Measurements from ENCODE around the gene PLCXD3. TPM values are rescaled to one million over a fixed set of nuclear protein-coding genes. Genes with fewer than 3 reads are reported as not detected.

Gene PLCXD3
- polyA plus RNA-seq, 1 donor (not counting 4 experiments of a cell fraction or from before 2014, with no cell fraction given) = not detected

- no peak overlapping the region for H3K4me3 ChIP-seq (ENCODE audit: control insufficient read depth in 2 of 3, extremely low read depth in 1 of 3, insufficient read depth in 2 of 3, low read depth in 1 of 3, low read length in 3 of 3)
- no peaks in the 10 kb centered on the region for H3K9me1 ChIP-seq (ENCODE audit: control insufficient read depth, extremely low read depth, insufficient read depth, low read length)
- no peaks in the 10 kb centered on the region for H3K79me2 ChIP-seq (ENCODE audit: control insufficient read depth, insufficient read depth, low read length)
- no peaks in the 10 kb centered on the region for H3K9me3 ChIP-seq (ENCODE audit: control insufficient read depth, low read depth, low read length)
- TF ChIP-seq EZH2 (IDR thresholded peaks at IDR 0.05; ENCODE audit: low read length) = no peak
- no peak for TF ChIP-seq CTCF (optimal IDR thresholded peaks at IDR 0.05 in 1 of 3, IDR thresholded peaks at IDR 0.05 in 1 of 3, conservative IDR thresholded peaks at IDR 0.05 in 1 of 3; ENCODE audit: extremely low read depth in 1 of 3, insufficient read depth in 2 of 3, low read length in 3 of 3)
- H3K4me2 ChIP-seq (ENCODE audit: control insufficient read depth, extremely low read depth, insufficient read depth, low read depth, low read length) = no peak overlapping the region
- H3K4me1 ChIP-seq (ENCODE audit: control insufficient read depth, extremely low read depth, insufficient read depth, low read length) = no peaks in the 10 kb centered on the region
- H3K27me3 ChIP-seq (ENCODE audit: control insufficient read depth, extremely low read depth, insufficient read depth, low read length) = no peaks in the 10 kb centered on the region
- no peaks in the 10 kb centered on the region for H3K36me3 ChIP-seq (ENCODE audit: control insufficient read depth in 2 of 2, extremely low read depth in 1 of 2, insufficient read depth in 2 of 2, low read length in 2 of 2)
- no peaks in the 10 kb centered on the region for H4K20me1 ChIP-seq (ENCODE audit: control insufficient read depth, extremely low read depth, insufficient read depth, low read length)
- dilution Hi-C loops (cut with MboI; ENCODE audit: extremely low pct_ligation_motif_present, low sequenced_read_pairs) = no loop called here
- no peak overlapping the region for H3K27ac ChIP-seq (ENCODE audit: control insufficient read depth, insufficient read depth, low read length)
- no peak overlapping the region for H3K9ac ChIP-seq (ENCODE audit: control insufficient read depth, extremely low read depth, insufficient read depth, low read length)
- no peak overlapping the region for H2AFZ ChIP-seq (ENCODE audit: control insufficient read depth, low read length)
- FAIRE-seq (no peak), DNase-seq (ENCODE audit: low read depth, low spot score) (no peak)
These were observed 135.8 kb downstream of the PLCXD3 start for GRCh38 chr5:41374631-41375030.

- Histone ChIP-seq H3K4me2 (ENCODE audit: control insufficient read depth, extremely low read depth, insufficient read depth, low read depth, low read length) (no peak overlapping the region), H3K36me3 (ENCODE audit: control insufficient read depth in 2 of 2, extremely low read depth in 1 of 2, insufficient read depth in 2 of 2, low read length in 2 of 2) (no peaks in the 10 kb centered on the region), H3K79me2 (ENCODE audit: control insufficient read depth, insufficient read depth, low read length) (no peaks in the 10 kb centered on the region), H3K9me1 (ENCODE audit: control insufficient read depth, extremely low read depth, insufficient read depth, low read length) (no peaks in the 10 kb centered on the region), H3K27me3 (ENCODE audit: control insufficient read depth, extremely low read depth, insufficient read depth, low read length) (no peaks in the 10 kb centered on the region), H3K4me3 (ENCODE audit: control insufficient read depth in 2 of 3, extremely low read depth in 1 of 3, insufficient read depth in 2 of 3, low read depth in 1 of 3, low read length in 3 of 3) (no peak overlapping the region), H4K20me1 (ENCODE audit: control insufficient read depth, extremely low read depth, insufficient read depth, low read length) (no peaks in the 10 kb centered on the region), H3K9me3 (ENCODE audit: control insufficient read depth, low read depth, low read length) (no peaks in the 10 kb centered on the region), H3K9ac (ENCODE audit: control insufficient read depth, extremely low read depth, insufficient read depth, low read length) (no peak overlapping the region), H3K27ac (ENCODE audit: control insufficient read depth, insufficient read depth, low read length) (no peak overlapping the region), H2AFZ (ENCODE audit: control insufficient read depth, low read length) (no peak overlapping the region), H3K4me1 (ENCODE audit: control insufficient read depth, extremely low read depth, insufficient read depth, low read length) (no peaks in the 10 kb centered on the region)
- dilution Hi-C loops (cut with MboI; ENCODE audit: extremely low pct_ligation_motif_present, low sequenced_read_pairs) = no loop called here
- no peak for TF ChIP-seq EZH2 (IDR thresholded peaks at IDR 0.05; ENCODE audit: low read length)
- TF ChIP-seq CTCF (optimal IDR thresholded peaks at IDR 0.05 in 1 of 3, IDR thresholded peaks at IDR 0.05 in 1 of 3, conservative IDR thresholded peaks at IDR 0.05 in 1 of 3; ENCODE audit: extremely low read depth in 1 of 3, insufficient read depth in 2 of 3, low read length in 3 of 3) = no peak
- DNase-seq (ENCODE audit: low read depth, low spot score) (no peak), FAIRE-seq (no peak)
These were observed 137.2 kb downstream of the PLCXD3 start for GRCh38 chr5:41373230-41373629.
